LNCAP (cell line): ENCODE measurements around the gene ADAP2.

Experiments used
- CTCF ChIP-seq: fragments of 450-650 bp; IDR thresholded peaks from 2 replicates; pipeline ENCODE4 v1.5.1; 2017; ENCODE audit warnings: mild to moderate bottlenecking

Gene ADAP2

GRCh38 chr17:30921544-30922196 lies at the start of gene ADAP2:
TSS of gene ADAP2 (plus strand) at chr17:30921945. CDS start at chr17:30922015, 70 bp downstream.
- TF ChIP-seq CTCF, result no peak

- no peak for TF ChIP-seq CTCF
These were observed 35.6 kb upstream of the ADAP2 start for GRCh38 chr17:30886187-30886586.

- no peak for TF ChIP-seq CTCF
These were observed 27.5 kb upstream of the ADAP2 start for GRCh38 chr17:30894236-30894635.

GRCh38 chr17:30897311-30897710 lies 24.4 kb upstream of the ADAP2 start:
- TF ChIP-seq CTCF, result no peak

GRCh38 chr17:30905742-30906100 lies 16.0 kb upstream of the ADAP2 start:
- no peak for TF ChIP-seq CTCF

GRCh38 chr17:30906101-30906911 lies 15.4 kb upstream of the ADAP2 start, which contains the start of gene TEFM:
TSS of gene TEFM (minus strand) at chr17:30906238. CDS start at chr17:30906198, 40 bp downstream.
- TF ChIP-seq CTCF, result no peak

GRCh38 chr17:30908717-30909420 lies 12.9 kb upstream of the ADAP2 start:
- TF ChIP-seq CTCF, result no peak
